CD4-positive, alpha-beta T cell treated with Interleukin-4 for 4 hours (primary cell): ENCODE data around the gene PPM1F.
"Not testable (repeated sequence)": the region's sequence is repeated elsewhere in the genome, so short reads cannot be mapped to it uniquely, and the experiment has no call there.

ENCODE experiments used
- DNase-seq: peaks from one replicate; pipeline ENCODE4 v3.0.0-alpha.2; 2020

Gene PPM1F

GRCh38 chr22:21939935-21940334, 12.7 kb downstream of the PPM1F start:
- DNase-seq: not testable (repeated sequence)

GRCh38 chr22:21939461-21939913, 13.2 kb downstream of the PPM1F start:
- peak; percentile 8 for DNase-seq

DNA sequence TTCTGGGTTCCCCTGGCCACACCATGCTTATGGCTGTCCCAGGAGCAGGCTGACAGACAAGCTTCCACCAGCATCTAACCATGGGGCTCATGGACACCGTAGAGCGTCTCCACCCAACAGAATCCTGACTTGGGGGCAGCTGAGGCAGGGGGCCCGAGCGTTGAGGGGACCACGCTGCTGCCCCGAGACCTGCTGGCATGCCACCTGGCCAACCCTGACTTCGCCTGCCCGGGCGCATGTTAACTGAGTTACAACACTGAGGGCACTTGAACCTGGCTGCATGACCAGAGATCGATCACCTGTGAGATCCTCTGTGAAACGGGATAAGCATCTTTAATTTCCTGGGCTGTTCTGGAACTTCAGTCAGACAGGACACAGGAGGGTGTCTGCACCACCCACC, 13.7 kb downstream of the PPM1F start:
- no peak for DNase-seq

- DNase-seq: peak; percentile 87
Observed at GRCh38 chr22:21938071-21938822, 14.4 kb downstream of the PPM1F start.

DNA sequence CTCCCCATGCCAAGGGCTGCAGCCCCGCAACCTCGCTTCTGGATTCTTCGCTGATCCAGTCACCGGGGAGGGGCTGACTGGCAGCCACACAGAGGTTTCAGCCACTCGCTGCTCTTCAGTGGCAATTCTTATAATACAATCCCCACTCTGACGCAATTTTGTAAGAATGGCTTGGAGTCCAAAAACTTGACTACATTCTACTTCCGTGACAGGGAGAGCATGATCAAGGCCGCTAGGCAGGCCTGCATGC, 14.9 kb downstream of the PPM1F start:
- no peak for DNase-seq

GRCh38 chr22:21937041-21937820, 15.4 kb downstream of the PPM1F start:
- DNase-seq: peak; percentile 19

- DNase-seq: peak; percentile 20
Observed at GRCh38 chr22:21936151-21936775, 16.4 kb downstream of the PPM1F start.

DNA sequence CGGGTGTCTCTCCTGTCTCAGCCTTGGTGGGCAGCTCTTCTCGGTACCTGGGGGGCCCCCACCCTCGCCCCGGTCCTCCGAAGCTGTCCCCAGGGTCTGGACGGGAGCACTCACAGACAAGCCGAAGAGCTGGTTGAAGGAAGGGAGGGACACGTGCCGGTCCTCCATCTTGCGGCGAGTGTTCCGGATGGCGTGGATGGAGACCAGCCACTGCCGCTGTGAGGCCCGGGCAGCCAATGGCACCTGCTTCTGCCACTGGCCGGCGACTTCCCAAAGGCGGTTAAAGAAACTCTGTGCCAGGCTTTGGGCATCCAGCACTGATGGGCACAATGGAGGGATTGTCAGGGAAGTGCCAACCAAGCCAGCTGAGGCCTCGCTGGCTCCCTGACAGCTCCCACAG, 18.7 kb downstream of the PPM1F start:
- DNase-seq: no peak

- no peak for DNase-seq
Observed at GRCh38 chr22:21933413-21933812, 19.2 kb downstream of the PPM1F start.

DNA sequence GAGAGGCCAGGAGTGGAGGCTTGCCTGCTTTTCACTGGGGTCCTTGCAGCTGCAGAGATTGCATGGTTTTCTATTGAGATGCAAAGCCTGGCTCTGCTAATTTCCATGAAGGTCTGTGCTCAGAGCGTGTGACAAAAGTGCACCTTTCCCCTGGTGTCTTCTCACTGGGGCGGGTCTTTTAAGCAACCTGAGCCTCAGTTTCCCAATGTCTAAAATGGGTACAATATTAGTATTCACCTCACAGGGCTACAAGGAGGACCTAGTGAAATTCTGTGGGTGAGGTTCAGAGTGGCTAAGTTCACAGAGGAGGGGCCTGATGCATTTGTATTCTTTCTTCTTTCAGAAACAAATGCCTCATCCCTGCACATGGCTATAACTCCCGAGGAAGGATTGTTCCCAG, 20.3 kb downstream of the PPM1F start:
- no peak for DNase-seq

GRCh38 chr22:21931056-21931455, 21.6 kb downstream of the PPM1F start:
- no peak for DNase-seq

DNA sequence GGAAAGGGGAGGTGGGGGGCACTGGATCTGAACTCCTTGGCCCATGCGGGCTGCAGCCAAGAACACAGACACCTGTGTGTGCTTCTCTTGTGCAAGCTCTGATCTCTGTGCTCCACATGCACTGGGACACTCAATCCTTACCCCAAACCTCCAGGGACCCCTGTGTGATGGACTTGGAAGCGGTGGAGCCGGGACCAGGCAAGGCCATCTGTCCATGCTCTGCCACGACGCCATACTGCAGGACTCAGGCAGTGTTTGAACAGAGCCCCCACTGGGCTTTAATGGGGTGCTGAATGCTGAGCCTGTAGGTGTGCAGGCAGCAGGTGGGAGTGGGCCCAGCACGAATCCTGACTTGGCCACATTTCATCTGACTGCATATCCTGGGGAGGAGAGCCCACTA, 23.4 kb downstream of the PPM1F start:
- no peak for DNase-seq

DNA sequence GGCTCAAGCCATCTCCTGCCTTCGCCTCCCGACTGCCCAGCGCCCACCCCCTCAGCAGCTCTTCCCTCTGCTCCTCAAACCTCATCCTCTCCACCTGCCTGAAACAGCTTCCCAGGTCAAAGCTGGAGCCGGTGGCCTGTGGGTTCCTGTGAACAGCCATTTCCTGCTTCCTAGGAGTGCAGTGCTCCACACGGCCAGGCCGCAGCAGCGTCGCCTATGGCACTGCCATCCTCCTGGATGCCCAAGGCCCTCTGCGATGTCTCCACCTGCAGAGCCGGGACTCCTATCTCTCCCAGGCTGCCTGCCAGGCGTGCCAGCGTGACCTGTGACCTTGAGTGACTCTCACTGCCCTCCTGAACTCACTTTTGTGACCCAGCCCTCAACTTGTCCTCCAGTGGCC, 24.6 kb downstream of the PPM1F start:
- DNase-seq: no peak

- DNase-seq: no peak
Observed at GRCh38 chr22:21927174-21927823, 25.3 kb downstream of the PPM1F start.

- no peak for DNase-seq
Observed at GRCh38 chr22:21926728-21927127, 25.9 kb downstream of the PPM1F start.

GRCh38 chr22:21923163-21923561, 29.5 kb downstream of the PPM1F start:
- DNase-seq: no peak

- DNase-seq: no peak
Observed at GRCh38 chr22:21922370-21923162, 30.1 kb downstream of the PPM1F start.

GRCh38 chr22:21921729-21922128, 30.9 kb downstream of the PPM1F start:
- no peak for DNase-seq

DNA sequence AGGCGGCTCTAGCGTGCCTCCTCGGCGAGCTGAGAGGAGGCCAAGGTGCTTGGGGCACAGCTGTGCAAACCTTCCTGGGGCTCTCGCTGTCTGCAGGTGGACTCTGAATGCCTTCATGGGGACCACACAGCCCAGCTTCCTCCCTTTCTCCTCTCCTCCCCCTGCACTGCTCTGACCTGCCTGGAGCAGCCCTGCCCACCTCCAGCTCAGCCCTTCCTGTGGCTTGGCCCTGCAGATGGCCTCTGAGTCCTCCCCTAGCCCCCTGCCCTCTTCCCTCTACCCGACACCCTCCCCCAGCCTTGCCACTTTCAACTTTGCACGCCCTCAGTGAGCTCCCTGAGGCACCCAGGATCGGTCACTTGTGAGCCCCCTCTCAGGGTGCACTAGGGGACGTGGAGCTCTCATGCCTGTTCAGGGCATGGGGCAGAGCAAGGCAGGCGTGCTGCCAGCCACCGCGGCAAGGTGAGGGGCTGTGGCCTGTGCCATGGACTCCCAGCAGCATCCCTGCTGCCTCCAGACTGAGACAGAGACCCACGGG, 31.4 kb downstream of the PPM1F start:
- DNase-seq: no peak

DNA sequence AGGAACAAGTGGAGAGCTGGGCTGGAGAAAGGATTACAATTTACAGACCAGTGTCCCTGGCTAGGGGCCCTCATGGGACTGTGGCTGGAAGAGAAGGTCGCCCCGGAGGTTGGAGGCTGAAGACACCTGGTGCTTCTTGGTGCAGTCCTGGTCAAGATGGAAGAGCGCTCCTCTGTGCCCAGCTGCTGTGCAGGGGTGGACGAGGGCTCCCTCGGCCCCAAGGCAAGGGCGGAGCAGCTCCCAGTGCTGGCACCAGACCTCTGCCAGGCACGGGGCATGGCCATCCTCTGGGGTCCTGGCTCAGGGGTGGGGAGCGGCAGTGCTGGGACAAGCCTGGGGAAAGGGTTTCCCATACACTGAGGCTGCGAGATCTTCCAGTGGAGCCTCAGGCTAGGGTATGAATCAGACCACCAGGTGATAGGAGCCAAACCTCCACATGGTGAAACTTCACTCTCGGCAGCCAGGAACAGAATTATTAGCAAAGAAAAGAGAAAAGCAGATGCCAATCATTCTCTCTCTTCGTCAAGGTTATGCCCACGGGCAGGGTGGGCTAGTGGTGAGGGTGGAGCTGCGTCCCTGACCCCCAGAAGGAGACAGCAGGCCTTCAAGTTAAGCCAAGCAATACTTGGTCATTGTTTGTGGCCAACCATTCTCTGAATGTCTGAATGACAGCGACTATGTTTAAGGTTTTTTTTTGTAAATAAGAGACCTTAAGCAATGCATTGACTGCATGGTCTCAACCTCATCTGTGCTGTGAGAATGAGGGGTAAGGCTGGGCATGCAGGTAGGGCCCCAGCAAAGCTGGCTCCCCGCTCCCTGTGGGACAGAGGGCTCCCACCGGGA, 32.1 kb downstream of the PPM1F start:
- DNase-seq: no peak

DNA sequence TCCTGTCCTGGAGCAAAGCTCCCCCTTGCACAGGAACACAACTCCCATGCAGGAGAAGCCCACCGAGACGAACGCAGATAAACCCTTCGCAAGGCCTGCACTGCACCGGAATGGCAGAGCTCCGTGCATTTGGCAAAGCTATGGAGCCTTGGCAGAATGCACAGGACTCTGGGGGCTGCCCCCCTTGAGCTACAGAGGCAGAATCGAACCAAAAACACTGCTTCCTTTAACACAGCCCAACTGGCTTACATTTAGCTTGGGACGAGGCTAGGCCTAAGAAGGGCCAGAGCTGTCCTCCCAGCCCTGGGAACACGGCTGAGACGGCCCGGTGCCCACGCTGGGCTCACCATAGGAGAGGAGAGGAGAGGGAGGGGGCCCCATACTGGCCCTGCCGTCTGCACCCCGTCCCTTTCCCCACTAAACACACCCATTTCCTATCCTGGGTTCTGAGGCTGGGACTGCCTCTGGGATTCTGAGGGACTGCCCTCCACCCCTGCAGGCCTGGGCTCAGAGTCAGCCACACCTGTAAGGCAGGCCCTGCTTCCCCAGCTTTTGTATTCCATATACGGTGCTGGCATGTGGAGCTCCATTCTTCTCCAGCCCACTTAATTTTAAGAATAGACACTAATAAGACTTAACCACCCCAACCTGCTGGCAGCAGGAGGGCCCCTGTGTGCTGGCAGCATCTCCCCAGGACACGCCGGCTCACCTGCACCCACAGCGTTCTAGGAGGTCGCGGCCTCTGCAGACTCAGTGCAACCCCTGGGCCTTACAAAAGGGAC, 32.9 kb downstream of the PPM1F start:
- DNase-seq: no peak
